ENCODE data around the gene ADGRV1.

- TF ChIP-seq, protein P1, sequence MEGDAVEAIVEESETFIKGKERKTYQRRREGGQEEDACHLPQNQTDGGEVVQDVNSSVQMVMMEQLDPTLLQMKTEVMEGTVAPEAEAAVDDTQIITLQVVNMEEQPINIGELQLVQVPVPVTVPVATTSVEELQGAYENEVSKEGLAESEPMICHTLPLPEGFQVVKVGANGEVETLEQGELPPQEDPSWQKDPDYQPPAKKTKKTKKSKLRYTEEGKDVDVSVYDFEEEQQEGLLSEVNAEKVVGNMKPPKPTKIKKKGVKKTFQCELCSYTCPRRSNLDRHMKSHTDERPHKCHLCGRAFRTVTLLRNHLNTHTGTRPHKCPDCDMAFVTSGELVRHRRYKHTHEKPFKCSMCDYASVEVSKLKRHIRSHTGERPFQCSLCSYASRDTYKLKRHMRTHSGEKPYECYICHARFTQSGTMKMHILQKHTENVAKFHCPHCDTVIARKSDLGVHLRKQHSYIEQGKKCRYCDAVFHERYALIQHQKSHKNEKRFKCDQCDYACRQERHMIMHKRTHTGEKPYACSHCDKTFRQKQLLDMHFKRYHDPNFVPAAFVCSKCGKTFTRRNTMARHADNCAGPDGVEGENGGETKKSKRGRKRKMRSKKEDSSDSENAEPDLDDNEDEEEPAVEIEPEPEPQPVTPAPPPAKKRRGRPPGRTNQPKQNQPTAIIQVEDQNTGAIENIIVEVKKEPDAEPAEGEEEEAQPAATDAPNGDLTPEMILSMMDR (IDR thresholded peaks at IDR 0.05; ENCODE audit: insufficient read depth, low read length) = no peak
- TF ChIP-seq POLR2AphosphoS5 (IDR thresholded peaks at IDR 0.05; ENCODE audit: low read depth) = no peak
Observed at GRCh38 chr5:90865180-90865579, 306.6 kb downstream of the ADGRV1 start.

All from HL-60 (cell line).